Endothelial cell of umbilical vein (primary cell): Measurements from ENCODE around the gene COL23A1. TPM values are rescaled to one million over a fixed set of nuclear protein-coding genes. Genes with fewer than 3 reads are reported as not detected.

Experiments
- BruUV-seq: library from RNA; stranded (reverse); fragments of 400-500 nt; replicated peaks from 2 replicates; lab custom pipeline; 2021; lab: Mats Ljungman, UMichigan
- CTCF ChIA-PET: fragments of 300-600, 350-600 bp; sonication (Branson Sonifier 250); formaldehyde crosslinking; loops from one replicate; lab custom pipeline; 2021; ENCODE audit warnings: antibody characterized with exemption, inconsistent platforms; lab: Charles Lee
- POLR2A ChIA-PET: fragments of 300-600, 350-600 bp; sonication (Branson Sonifier 250); formaldehyde crosslinking; loops from one replicate; lab custom pipeline; 2021; ENCODE audit warnings: antibody characterized with exemption, inconsistent platforms; lab: Charles Lee
- DNase-seq: peaks from one replicate; pipeline ENCODE4 v3.0.0-alpha.2; 2011; ENCODE audit warnings: low read depth, low spot score
- FAIRE-seq: peaks from 2 replicates; lab custom pipeline; 2011; peaks lifted over from hg19 to GRCh38; lab: Jason Lieb, UNC
- H2AFZ ChIP-seq: 2 replicates; pipeline ENCODE4 v1.6.0; 2012; ENCODE audit warnings: low read depth, low read length, control low read depth, inconsistent platforms
- H3K27ac ChIP-seq: 2 replicates; pipeline ENCODE4 v1.5.1; 2011; ENCODE audit warnings: low read depth, mild to moderate bottlenecking, control low read depth, low read length, moderate library complexity; ENCODE audit not compliant: insufficient read depth
- H3K27me3 ChIP-seq, 2 experiments: 2 replicates each; pipeline versions ENCODE4 v1.6.0 to v1.6.1; 2011; ENCODE audit warnings: low read length in 2 of 2, mixed read lengths in 1 of 2; ENCODE audit not compliant: control insufficient read depth in 2 of 2, insufficient read depth in 2 of 2
- H3K36me3 ChIP-seq, 2 experiments: 2 replicates in 1 of 2; 3 replicates in 1 of 2; pipeline ENCODE4 v1.5.1; 2011; ENCODE audit warnings: low read length in 2 of 2, mild to moderate bottlenecking in 1 of 2, moderate library complexity in 1 of 2; ENCODE audit not compliant: control insufficient read depth in 2 of 2, insufficient read depth in 2 of 2; ENCODE audit errors: extremely low read depth in 1 of 2
- H3K4me1 ChIP-seq: 3 replicates; pipeline ENCODE4 v1.5.1; 2011; ENCODE audit warnings: mild to moderate bottlenecking, low read length; ENCODE audit not compliant: control insufficient read depth, insufficient read depth; ENCODE audit errors: extremely low read depth
- H3K4me2 ChIP-seq: 2 replicates; pipeline ENCODE4 v1.6.1; 2011; ENCODE audit warnings: low read length, control low read depth, mixed read lengths; ENCODE audit not compliant: insufficient read depth
- H3K4me3 ChIP-seq, 3 experiments: fragments of 200-600 bp in 1 of 3; sonication (generic), shearing (Covaris generic) in 1 of 3; replicated peaks in 1 of 3; 2 replicates each; pipeline ENCODE4 v1.5.1; 2011 to 2016; ENCODE audit warnings: control low read depth in 3 of 3, low read length in 3 of 3, mild to moderate bottlenecking in 2 of 3, inconsistent platforms in 1 of 3, low read depth in 1 of 3, moderate library complexity in 1 of 3; ENCODE audit not compliant: insufficient read depth in 1 of 3
- H3K79me2 ChIP-seq: 2 replicates; pipeline ENCODE4 v1.6.0; 2012; ENCODE audit warnings: low read length, inconsistent platforms; ENCODE audit not compliant: control insufficient read depth, insufficient read depth
- H3K9ac ChIP-seq: replicated peaks from 2 replicates; pipeline ENCODE3; 2011; ENCODE audit warnings: low read length, control low read depth; ENCODE audit not compliant: insufficient read depth; ENCODE audit errors: extremely low read depth
- H3K9me1 ChIP-seq: replicated peaks from 3 replicates; pipeline ENCODE4 v1.6.0; 2011; ENCODE audit warnings: mild to moderate bottlenecking, low read length; ENCODE audit not compliant: control insufficient read depth, insufficient read depth; ENCODE audit errors: extremely low read depth
- H3K9me3 ChIP-seq: replicated peaks from 2 replicates; pipeline ENCODE4 v1.5.1; 2012; ENCODE audit warnings: low read length, inconsistent platforms; ENCODE audit not compliant: control insufficient read depth, insufficient read depth
- H4K20me1 ChIP-seq: replicated peaks from 2 replicates; pipeline ENCODE3; 2011; ENCODE audit warnings: mild to moderate bottlenecking, low read length; ENCODE audit not compliant: control insufficient read depth, insufficient read depth; ENCODE audit errors: extremely low read depth
- JUN ChIP-seq: IDR thresholded peaks from 2 replicates; pipeline ENCODE4 v1.6.1; 2011; ENCODE audit warnings: borderline replicate concordance, low read depth; ENCODE audit not compliant: insufficient read length, insufficient read depth
- MYC ChIP-seq: IDR thresholded peaks from one replicate; pipeline ENCODE4 v1.6.1; 2011; ENCODE audit warnings: mild to moderate bottlenecking, low read depth, low read length
- POLR2A ChIP-seq: IDR thresholded peaks from 2 replicates; pipeline ENCODE4 v1.6.1; 2012; ENCODE audit warnings: low read depth, mild to moderate bottlenecking, control low read depth, low read length
- POLR2AphosphoS5 ChIP-seq: IDR thresholded peaks from 2 replicates; pipeline ENCODE4 v1.6.1; 2012; ENCODE audit warnings: low read depth, mild to moderate bottlenecking, control low read depth, low read length, moderate library complexity; ENCODE audit not compliant: insufficient read depth
- dilution Hi-C: fragments of 300-500 bp; cut with MboI; formaldehyde crosslinking; loops from one replicate; pipeline ENCODE4 v1.15.0; 2019; ENCODE audit warnings: low sequenced_read_pairs; ENCODE audit not compliant: extremely low pct_ligation_motif_present
- intact Hi-C: fragments of 100-400 bp; cut with micrococcal nuclease; formaldehyde crosslinking; loops from one replicate; pipeline ENCODE4 v1.10.0; 2022
- polyA plus RNA-seq, 4 experiments: library from polyadenylated mRNA; depleted of rRNA in 3 of 4; stranded (reverse) in 3 of 4; unstranded in 1 of 4; fragments of >200 nt; gene quantifications; 2 replicates each; pipeline versions ENCODE4 v1.2.1 to v1.2.3, GENCODE V29; 2011 to 2012; ENCODE audit warnings: missing spikeins in 1 of 4
- total RNA-seq: library from RNA; stranded (reverse); gene quantifications from 2 replicates; pipeline ENCODE4 v1.2.3, GENCODE V29; 2021
- TF ChIP-seq, protein P1 (sequence below): IDR thresholded peaks from 2 replicates; pipeline ENCODE4 v1.6.1; 2011; ENCODE audit not compliant: insufficient read depth, insufficient read length
- TF ChIP-seq, protein P2 (sequence below), 2 donors: IDR thresholded peaks; 1 replicate in 1 of 2; 2 replicates in 1 of 2; pipeline ENCODE4 v1.5.1; 2011; ENCODE audit warnings: low read length in 2 of 2, mild to moderate bottlenecking in 2 of 2, moderate library complexity in 2 of 2, control low read depth in 1 of 2, inconsistent platforms in 1 of 2, low read depth in 1 of 2; ENCODE audit not compliant: insufficient read depth in 1 of 2; ENCODE audit errors: extremely low read depth in 1 of 2

COL23A1 gene
- total and polyA plus RNA-seq, 2 donors (not counting 3 experiments of a cell fraction or from before 2014, with no cell fraction given) = not detected

DNA sequence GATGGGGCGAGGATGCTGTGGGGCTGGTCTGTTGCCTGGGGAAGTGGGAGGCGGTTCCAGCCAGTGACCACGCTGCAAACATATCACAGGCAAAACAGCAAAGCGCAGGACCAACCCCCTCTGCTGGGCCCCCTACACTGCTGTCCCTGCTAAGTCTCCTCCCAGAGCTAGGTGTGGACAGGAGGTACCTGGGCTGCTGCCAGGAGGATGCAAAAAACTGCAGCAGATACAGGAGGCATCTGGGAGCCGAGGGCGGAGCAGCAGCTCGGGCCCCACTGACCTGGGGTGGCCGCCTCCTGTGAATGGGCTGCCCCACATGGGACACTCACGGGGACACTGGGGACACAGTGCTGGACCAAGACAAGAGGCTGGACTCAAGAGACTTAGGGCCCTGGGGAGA, 309.6 kb downstream of the COL23A1 start:
- ChIA-PET POLR2A (no interaction called here), CTCF (interaction anchor here (0.6 to 5.6 kb wide), 9 partner anchors 10 to 1388 kb away, joined by 3 to 65 read pairs (median 5); partner anchors contain the start of gene COL23A1)
- no peak overlapping the region for H3K27ac ChIP-seq
- dilution Hi-C loops (no loop called here), intact Hi-C loops (loop anchor here (1.0 to 5.0 kb wide), 8 partner anchors 45 to 1214 kb away; partner anchors contain the start of genes COL23A1 and ZNF354A)
- H3K9ac ChIP-seq = no peak overlapping the region
- no peaks in the 10 kb centered on the region for H3K79me2 ChIP-seq
- no peaks in the 10 kb centered on the region for H3K27me3 ChIP-seq
- no peaks in the 10 kb centered on the region for H3K9me1 ChIP-seq
- H3K4me2 ChIP-seq = no peak overlapping the region
- no peaks in the 10 kb centered on the region for H3K4me1 ChIP-seq
- no peak for FAIRE-seq
- H4K20me1 ChIP-seq = no peaks in the 10 kb centered on the region
- H3K9me3 ChIP-seq = peaks cover 3% of the 10 kb centered on the region
- TF ChIP-seq JUN = no peak
- TF ChIP-seq POLR2AphosphoS5 = no peak
- no peak for TF ChIP-seq POLR2A
- TF ChIP-seq, protein P1, sequence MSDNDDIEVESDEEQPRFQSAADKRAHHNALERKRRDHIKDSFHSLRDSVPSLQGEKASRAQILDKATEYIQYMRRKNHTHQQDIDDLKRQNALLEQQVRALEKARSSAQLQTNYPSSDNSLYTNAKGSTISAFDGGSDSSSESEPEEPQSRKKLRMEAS = no peak
- no peak for DNase-seq
- H3K4me3 ChIP-seq = no peak overlapping the region
- H2AFZ ChIP-seq = no peak overlapping the region
- H3K36me3 ChIP-seq = no peaks in the 10 kb centered on the region
- BruUV-seq = no TSS peak

DNA sequence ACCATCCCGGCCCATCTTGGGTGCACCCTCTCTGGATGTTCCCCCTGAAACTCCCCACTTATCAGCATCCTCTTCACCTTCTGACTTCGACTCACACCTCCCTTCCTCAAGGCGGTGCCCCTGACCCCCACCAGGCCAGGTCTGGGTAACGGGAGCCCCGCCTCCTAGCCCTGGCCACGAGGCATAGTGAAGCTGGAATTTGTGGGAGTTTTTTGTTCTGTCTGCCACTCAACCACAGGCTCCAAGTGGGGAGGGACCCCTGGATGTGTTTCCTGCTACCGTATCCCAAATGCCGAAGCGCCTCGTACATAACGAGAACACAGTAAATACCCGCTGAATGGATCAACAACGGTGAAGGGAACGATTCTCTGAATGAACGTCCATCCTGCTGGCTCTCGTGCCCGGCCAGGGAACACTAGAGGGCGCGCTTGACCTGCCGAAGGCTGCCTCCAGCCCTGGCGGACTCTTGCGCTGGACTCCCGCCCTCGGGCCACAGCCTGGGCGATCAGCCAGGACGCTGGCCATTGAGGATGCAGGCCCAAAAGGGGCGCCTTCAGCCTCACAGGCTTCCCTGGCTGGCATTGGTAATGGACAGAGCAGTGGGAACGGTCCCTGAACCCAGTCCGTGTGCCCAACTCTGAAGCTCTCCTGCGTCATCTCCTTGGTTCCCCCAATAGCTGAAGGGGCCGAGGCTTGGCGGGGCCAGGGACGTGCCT, 310.3 kb downstream of the COL23A1 start:
- TF ChIP-seq, protein P2, sequence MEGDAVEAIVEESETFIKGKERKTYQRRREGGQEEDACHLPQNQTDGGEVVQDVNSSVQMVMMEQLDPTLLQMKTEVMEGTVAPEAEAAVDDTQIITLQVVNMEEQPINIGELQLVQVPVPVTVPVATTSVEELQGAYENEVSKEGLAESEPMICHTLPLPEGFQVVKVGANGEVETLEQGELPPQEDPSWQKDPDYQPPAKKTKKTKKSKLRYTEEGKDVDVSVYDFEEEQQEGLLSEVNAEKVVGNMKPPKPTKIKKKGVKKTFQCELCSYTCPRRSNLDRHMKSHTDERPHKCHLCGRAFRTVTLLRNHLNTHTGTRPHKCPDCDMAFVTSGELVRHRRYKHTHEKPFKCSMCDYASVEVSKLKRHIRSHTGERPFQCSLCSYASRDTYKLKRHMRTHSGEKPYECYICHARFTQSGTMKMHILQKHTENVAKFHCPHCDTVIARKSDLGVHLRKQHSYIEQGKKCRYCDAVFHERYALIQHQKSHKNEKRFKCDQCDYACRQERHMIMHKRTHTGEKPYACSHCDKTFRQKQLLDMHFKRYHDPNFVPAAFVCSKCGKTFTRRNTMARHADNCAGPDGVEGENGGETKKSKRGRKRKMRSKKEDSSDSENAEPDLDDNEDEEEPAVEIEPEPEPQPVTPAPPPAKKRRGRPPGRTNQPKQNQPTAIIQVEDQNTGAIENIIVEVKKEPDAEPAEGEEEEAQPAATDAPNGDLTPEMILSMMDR (IDR thresholded peaks at IDR 0.05; ENCODE audit: extremely low read depth in 1 of 2, insufficient read depth in 1 of 2, low read depth in 1 of 2, low read length in 2 of 2) = peak; percentile 94 to 97
- TF ChIP-seq MYC = no peak
- CTCF ChIA-PET = interaction anchor here (0.6 to 5.6 kb wide), 10 partner anchors 11 to 1389 kb away, joined by 3 to 65 read pairs (median 4); partner anchors contain the start of gene COL23A1
- no peak overlapping the region for H3K9ac ChIP-seq
- no peak overlapping the region for H3K27ac ChIP-seq
- peaks cover 3% of the 10 kb centered on the region for H3K9me3 ChIP-seq
- POLR2A ChIA-PET = no interaction called here
- no peaks in the 10 kb centered on the region for H3K36me3 ChIP-seq
- H3K27me3 ChIP-seq = no peaks in the 10 kb centered on the region
- no peak overlapping the region for H3K4me3 ChIP-seq
- FAIRE-seq (peak; percentile 94), DNase-seq (peak; percentile 70)
- H2AFZ ChIP-seq = peak overlapping the region; percentile 72
- H3K4me1 ChIP-seq = no peaks in the 10 kb centered on the region
- no peak overlapping the region for H3K4me2 ChIP-seq
- no peaks in the 10 kb centered on the region for H3K9me1 ChIP-seq
- no peaks in the 10 kb centered on the region for H3K79me2 ChIP-seq
- H4K20me1 ChIP-seq = no peaks in the 10 kb centered on the region
- intact Hi-C loops (loop anchor here (1.0 to 5.0 kb wide), 8 partner anchors 45 to 1214 kb away; partner anchors contain the start of genes COL23A1 and ZNF354A), dilution Hi-C loops (no loop called here)
- no TSS peak for BruUV-seq
